Spleen (tissue), 7 donors: ENCODE data around the gene ENDOD1.

Source experiments
- CTCF ChIP-seq, 11 experiments: fragments of 200-600 bp in 7 of 11; fragments of 450-650 bp in 4 of 11; sonication (generic) in 4 of 11; IDR thresholded peaks in 8 of 11; conservative IDR thresholded peaks in 3 of 11; 1 replicate in 7 of 11; 2 replicates in 4 of 11; pipeline versions ENCODE4 v1.4.0 to v1.8.0; 2016 to 2021; ENCODE audit warnings: antibody characterized with exemption in 11 of 11, inconsistent platforms in 4 of 11, mild to moderate bottlenecking in 1 of 11
- POLR2A ChIP-seq, 3 donors: fragments of 450-650 bp; IDR thresholded peaks; one replicate each; pipeline ENCODE4 v1.5.1; 2017; ENCODE audit warnings: antibody characterized with exemption in 3 of 3, mild to moderate bottlenecking in 1 of 3
- donor health status: DM: no; HTN: no; CAD: no; lungs with moderate emphysema.
- donor health status: DM: no; HTN: no; CAD: no.
- donor health status: DM: no; HTN: no; CAD: no.

- TF ChIP-seq CTCF (IDR thresholded peaks at IDR 0.05 in 8 of 11, conservative IDR thresholded peaks at IDR 0.05 in 3 of 11), result no peak
- TF ChIP-seq POLR2A (IDR thresholded peaks at IDR 0.05), result no peak
Observed at GRCh38 chr11:95155385-95155784, 65.7 kb downstream of the ENDOD1 start.
